HG02642 (cell line): ENCODE results near the gene ANXA4.

Experiments
- ATAC-seq: cut with Tn5 transposase; IDR thresholded peaks from one replicate; pipeline ENCODE4 v1.9.1; 2021; ENCODE audit warnings: mild to moderate bottlenecking; ENCODE audit not compliant: unreplicated experiment, poor library complexity

ANXA4 gene

DNA sequence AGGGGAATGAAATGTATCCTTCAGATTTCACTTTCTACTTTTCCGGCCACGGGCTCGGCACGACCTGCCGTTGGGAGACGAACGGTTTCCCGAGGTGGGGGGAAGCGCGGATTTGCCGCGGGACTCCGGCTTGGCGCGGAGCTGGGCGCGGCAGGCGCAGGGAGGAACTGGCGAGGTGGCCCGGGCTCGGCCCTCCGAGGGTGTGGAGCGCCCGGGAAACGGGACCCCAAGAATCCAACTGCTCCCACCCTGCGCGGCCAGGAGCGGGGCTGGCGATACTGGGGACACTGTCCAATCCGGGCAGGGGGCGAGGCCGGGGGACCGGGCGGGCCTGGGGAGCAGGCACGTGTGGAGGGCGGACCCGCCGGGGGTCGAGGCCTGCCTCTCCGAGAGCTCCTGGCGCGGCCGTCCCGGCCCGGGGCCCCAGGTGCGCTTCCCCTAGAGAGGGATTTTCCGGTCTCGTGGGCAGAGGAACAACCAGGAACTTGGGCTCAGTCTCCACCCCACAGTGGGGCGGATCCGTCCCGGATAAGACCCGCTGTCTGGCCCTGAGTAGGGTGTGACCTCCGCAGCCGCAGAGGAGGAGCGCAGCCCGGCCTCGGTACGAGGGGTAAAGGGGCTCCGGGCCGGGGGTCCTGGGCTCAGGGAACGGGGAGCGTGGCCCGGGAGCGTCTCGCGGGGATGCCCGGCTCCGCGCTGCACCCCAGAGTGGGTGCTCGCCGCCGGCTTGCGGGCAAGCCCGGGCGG, at the start of gene ANXA4:
ANXA4 (plus strand) TSS at position 560 of the 747 bp plus-strand sequence. CDS start 39,432 bp downstream, outside the sequence.
- ATAC-seq: peak; percentile 89

DNA sequence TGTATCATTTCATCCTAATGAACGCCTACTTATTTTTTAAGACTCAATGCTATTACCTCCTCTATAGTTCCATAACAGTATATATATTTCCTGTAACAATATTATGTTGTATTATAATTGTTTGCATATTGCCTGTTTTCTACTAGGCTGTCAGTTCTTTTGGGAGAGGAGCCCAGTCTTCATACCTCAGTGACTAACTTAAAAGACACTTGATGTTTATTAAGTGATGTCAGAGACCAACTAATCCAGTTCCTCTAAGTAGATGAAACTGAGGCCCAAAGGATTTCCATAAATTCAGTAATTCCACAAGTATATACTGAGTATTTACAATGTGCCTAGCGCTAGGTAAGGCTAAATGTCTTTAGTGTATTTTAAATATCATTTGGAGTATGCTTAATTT, 49.5 kb upstream of the ANXA4 start:
- no peak for ATAC-seq

DNA sequence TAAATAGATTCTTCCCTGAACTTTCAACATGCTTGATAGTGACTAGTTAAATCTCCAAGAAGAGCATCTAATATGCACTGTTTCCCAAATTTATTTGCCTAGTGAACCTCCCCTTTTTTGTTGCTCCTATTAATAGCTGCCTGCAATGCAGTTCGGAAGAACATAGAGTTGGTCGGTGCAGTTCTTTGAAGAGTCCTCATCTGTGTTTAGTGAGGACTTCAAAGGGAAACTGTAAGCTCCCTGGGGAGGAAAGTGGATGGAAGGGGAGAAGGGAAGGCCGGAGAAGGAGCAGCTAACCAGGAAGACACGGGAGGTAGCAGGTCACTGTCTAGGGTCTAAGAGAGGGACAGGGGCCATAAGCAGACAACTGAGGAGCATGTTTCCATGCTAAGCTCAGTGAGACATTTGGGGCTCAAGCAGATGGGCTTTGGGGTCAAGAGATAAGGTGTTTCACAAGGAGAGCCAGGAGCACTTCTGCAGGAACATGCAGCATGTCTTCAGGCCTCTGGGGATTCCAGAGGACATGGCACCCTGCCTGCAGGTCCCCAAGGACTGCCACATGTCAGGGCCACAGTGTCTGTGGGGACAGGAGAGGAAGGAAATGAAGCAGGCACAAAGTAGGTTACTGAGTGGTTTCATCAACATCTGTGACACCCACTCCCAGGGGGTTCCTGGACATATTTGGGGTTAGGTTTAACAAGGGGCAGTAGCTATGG, 48.7 kb upstream of the ANXA4 start:
- peak; percentile 66 for ATAC-seq

DNA sequence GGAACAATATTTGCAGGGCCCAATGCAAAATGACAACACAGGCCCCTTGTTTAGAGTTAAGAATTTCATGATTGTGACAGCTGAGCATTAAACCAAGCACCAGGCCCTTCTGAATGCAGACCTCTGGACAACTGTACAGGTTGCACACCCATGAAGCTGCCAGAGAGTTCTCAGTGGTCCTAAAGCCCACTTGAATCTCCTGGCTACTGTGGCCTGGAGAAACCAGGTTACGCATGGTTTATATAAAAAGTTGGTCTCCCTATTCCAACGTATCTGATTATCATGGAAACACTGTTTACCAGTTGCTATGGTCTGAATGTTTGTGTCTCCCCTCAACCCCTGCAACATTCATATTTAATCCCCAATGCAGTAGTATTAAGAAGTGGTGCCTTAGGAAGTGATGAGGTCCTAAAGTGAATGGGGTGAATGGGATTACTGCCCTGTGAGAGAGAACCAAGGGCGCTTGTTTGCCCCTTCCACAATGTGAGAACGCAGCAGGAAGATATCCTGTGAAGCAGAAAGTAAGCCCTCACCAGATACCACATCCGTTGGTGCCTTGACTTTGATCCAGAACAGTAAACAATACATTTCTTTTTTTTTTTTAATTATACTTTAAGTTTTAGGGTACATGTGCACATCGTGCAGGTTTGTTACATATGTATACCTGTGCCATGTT, 48.0 kb upstream of the ANXA4 start:
- ATAC-seq: no peak

DNA sequence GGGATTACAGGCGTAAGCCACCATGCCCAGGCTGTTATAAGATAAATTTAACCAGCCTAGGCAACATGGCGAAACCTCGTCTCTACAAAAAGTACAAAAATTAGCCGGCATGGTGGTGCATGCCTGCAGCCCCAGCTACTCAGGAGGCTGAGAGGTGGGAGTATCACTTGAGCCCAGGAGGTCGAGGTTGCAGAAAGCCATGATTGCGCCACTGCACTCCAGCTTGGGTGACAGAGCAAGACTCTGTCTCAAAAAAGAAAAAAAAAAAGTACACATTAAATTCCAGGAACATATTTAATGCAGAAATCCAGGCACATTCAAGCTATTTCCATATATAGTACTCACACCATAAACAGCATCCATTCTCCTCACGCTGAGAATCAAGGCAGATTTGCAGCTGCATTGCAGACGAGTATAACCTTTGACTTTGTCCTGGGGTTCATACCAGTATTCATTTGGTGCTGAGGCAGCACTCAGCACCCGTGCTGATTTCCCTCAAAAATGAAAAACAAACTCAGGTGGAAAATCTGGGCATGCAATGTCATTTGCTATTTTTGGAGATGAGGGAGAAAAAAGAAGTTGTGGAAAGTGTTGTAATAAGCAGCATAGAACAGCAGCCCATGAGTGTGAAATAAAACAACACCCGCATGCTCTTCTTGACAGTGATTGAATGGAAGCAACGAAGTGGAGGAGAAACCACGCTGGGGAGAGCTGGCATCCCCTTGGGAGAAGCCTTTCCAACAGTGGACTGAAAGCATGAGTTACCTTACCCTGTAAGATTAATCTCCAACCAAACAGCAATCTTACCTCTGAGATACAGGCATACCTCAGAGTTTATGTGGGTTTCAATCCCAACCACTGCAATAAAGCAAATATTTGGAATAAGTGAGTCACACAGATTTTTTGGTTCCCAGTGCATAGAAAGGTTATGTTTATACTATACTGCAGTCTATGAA, 46.8 kb upstream of the ANXA4 start:
- no peak for ATAC-seq

DNA sequence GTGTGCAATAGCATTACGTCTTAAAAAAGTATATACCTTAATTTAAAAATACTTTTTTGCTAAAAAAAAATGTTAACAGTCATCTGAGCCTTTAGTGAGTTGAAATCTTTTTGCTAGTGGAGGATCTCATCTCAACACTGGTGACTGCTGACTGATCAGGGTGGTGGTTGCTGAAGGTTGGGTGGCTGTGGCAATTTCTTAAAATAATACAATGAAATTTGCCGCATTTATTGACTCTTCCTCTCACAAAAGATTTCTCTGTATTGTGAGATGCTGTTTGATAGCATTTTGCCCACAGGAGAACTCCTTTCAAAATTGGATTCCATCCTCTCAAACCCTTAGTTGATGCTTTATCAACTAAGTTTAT, 46.1 kb upstream of the ANXA4 start:
- ATAC-seq: no peak

DNA sequence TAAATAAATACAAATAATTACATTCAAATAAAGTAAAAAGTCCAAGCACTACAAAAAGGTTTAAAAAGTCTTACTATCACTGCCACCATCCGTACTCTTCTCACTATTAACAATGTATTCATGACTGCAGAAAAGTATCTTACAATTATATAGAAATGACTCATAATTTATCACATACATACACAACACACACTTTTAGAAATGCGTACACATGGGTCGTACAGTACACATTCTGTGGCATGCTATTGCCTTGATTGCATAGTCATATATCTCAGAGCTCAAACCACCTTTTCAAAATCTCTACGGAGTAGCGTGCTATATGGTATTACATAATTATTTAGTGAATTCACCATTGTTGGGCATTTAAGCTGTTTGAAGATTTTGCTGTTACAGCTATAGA, 41.6 kb upstream of the ANXA4 start:
- ATAC-seq: no peak

DNA sequence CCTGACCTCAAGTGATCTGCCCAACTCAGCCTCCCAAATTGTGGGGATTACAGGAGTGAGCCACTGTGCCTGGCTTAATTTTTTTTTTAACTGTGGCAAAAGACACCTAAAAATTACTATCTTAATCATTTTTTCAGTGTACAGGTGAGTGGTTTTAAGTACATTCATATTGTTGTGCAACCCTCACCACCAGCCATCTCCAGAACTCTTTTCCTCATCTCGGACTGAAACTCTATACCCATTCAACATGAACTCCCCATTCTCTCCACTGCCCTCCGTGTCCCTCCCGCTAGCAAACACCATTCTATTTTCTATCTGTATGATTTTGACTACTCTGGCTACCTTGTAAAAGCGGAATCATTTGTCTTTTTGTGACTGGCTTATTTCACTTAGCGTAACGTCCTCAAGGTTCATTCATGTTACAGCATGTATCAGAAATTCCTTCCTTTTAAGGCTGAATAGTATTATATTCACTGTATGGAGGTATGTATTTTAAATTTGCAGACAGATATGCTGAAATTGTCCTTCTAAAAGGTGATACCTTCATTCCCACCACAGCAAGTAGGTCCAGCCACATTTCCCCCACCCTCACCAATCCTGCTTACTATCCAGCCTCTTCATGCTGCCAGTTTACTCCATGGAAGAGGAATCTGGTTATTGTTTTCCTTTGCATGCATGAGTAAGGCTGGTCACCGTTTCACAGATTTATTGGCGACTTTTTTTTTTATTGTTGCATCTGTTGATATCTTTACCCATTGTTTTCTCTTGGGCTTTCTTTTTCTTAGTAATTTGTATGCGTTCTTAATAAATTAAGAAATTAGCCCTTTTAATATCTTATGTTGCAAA, 40.6 kb upstream of the ANXA4 start:
- ATAC-seq: no peak

DNA sequence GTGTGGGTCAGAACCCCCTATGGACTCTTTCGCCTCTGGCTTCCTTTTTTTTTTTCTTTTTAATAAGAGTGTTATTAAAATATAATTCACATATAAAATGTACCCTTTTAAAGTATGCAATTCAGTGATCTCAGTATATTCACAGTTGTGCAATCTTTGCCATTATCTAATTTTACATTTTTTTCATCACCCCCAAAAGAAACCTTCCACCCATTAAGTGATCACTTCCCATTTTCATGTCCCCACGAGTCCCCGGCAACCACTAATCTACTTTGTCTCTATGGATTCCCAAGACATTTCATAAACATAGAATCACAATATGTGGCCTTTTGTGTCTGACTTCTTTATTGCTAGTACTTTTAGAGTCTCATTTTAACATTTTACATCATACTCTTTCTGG, 38.7 kb upstream of the ANXA4 start:
- no peak for ATAC-seq

DNA sequence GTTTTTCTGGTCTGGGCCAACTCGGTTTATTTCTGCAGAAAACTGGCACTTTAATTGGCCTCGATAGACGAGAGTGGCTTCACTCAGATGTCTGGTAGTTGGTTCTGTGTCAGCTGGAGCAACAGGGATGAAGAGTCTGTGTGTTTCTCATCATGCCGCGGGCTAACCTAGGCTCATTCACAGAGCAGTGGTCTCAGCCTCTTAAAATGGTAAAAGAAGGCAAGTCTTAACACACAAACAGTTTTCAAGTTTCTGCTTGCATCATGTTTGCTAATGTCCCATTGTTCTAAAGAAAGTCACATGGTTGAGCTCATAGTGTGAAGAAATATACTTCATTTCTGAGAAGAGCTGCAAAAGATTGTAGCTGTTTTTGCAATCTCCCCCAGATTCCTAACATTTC, 37.5 kb upstream of the ANXA4 start:
- ATAC-seq: no peak

DNA sequence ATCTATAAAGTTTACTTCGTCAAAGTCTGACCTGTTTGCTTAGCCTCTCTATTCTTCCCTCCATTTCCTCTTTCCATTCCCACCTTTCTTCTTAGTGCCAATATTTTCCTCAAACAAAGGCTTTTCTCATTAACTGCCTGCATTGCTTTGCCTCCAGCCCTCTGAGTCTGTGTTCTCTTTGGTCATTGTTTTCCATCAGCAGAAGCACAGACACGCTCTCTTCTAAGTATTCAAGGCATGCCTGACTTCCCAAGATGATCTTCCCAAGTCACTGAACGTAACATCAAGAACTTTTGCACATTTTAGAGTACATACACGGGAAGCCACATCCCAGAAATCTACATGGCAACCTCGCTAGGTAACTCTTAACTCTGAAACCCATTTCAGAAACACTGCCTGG, 32.6 kb upstream of the ANXA4 start:
- no peak for ATAC-seq

DNA sequence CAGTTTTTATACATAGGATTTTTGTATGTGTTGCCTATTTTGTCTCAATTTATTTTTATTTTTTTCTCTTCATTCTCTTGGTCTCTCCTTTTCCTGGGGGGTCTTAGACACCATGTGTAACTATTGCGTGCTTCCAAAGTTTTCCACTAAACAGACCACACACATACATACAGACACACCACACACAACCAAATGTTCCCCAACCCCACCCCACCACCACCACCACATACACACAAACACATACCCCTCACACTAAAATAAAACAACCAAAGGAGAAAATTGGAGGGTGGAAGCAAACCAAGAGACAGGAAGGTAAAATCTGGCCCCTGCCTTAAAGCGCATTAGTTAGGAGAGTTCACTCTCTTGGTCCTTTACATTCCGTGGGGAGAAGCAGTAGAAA, 30.0 kb upstream of the ANXA4 start:
- no peak for ATAC-seq

DNA sequence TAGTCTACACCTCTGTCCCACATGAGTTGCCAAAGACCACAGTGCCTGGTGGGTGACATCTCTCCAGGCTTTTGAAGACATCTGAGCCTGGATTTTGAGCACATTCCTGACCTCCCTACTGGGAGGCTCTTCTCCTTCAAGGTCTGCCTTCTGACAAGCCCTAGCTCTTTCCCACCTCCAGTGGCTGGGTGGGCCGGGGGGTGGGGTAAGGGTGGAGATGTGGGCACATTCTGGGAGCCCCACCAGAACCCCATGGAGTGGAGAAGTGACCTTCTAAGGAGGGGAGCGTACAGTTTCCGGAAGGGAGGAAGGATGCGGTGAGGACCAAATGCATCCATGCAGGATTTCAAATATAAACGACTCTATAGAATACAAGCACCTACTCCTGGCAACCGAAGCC, 27.9 kb upstream of the ANXA4 start:
- ATAC-seq: no peak

DNA sequence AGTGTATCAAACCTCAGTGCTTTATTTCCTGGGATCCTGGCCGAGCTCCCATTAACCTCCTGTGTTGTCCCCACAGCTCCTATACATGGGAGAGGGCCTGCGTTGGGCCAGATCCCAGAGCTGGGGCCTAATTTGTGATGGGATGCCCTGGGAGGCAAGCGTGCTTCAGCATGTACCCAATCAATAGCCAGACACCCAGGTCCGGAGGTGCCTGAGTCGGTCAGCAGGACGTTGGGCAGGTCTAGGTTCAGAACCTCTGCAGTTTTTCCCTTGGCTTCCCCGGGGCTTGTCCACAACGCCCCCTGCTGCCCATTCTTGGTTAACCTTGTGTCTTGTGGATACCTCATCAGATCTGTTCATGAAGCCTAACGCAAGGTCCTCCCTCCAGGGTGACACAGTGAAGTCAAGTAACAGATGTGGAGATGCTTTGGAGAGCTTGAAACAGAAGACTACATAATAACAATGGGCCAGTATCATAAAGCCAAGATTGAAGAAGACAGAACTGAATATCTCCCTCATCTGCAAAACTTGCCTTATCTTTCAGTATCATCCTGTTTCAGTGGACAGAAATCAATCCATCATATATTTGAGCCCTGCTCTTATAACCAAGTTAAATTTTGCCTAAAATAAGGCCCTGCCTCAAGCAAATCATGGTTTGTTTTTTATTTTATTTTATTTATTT, 27.3 kb upstream of the ANXA4 start:
- peak; percentile 80 for ATAC-seq

DNA sequence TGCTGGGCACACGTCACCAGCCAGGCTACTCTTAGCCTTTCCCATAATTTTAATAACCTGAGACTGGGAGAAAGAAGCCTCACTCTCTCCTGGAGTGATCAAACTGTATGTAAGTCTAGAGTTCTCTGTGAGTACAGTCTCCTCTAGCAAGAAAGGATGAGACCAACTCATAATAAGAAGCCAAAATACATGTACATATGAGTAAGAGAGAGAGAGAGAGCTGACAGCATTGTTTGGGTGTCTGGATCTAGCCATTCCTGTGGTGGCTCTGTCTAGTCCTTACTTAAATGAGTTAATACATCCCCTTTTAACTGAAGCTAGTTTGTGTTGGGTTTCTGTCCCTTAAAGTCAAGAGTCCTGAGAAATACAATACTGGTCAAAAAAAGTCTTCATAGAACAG, 26.0 kb upstream of the ANXA4 start:
- no peak for ATAC-seq

DNA sequence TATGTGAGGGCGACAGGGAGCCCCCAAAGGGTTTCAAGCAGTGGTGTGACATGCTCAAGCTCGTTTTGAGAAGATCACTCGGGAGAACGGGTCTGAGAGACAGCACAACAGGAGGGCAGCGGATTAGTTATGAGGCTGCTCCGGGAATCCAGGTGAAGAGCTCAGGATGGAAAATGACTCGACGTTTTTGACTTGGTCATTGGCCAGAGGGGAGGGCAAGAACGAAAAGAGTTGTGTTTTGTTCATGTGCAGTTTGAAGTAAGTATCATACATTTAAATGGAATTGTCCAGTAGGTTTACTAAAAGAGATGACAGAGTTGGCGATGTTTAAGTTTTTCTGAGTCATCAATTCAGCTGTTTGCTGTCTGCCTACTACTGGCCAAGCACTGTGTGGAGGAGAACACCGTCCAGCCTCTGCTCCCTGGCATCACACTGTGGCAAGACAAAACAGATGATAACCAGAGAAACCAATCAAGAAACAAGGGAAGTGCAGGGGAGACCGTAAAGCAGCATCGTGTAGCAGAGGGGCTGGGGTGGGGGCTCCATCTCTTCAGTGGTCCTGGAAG, 25.3 kb upstream of the ANXA4 start:
- no peak for ATAC-seq

DNA sequence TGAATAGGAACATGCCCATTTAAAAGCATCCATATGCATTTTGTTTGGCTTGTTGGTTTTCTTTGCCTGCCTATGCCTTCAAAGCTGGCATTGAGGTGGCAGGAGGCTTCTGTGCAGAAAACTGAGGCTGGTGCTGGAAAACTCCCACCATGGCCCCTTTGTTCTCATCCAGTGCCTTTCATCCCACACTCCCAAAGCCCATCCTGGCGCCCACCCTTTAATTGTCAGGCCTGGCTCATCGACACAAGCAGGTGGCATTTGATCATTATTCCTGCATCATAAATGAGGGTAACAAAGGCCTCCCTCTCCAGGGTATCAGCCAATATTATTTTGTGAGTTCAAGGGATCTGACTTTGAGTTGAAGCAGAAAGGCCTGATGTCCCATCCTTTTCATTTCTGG, 24.7 kb upstream of the ANXA4 start:
- ATAC-seq: no peak

DNA sequence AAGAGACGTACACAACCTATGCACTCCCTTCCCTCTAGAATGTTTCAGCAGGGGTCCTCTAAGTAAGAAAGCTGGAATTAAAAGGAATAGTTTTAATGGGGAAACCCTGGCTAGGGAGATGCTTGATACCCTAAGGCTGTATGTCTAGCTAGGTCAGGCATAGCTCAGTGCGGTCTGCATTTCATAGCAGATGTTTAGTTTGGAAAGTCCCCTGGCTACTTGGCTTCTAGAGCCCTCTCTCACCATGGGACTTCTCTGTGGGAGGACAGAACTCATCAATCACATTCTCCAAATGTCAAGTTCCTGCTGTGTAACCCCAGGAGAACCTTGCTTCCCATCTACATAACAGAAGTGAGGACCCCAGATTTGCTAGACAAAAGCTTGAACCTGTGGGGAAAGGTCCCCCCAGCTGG, 24.1 kb upstream of the ANXA4 start:
- peak; percentile 64 for ATAC-seq
